Stimulated activated CD4-positive, alpha-beta T cell treated with anti-CD3 and anti-CD28 coated beads, Interleukin-1b, Interleukin-23, amount 100 ng/mL, for 4 hours (primary cell): ENCODE measurements around the gene BACH2.
A peak's percentile ranks its signal among the peaks of the same experiment; 100 is the strongest.

Experiments
- DNase-seq, 2 donors: peaks; one replicate each; pipeline ENCODE4 v3.0.0-alpha.2; 2020; ENCODE audit warnings: low read depth in 2 of 2

BACH2 gene

GRCh38 chr6:90238496-90239266, 58.0 kb downstream of the BACH2 start:
- no peak for DNase-seq

- no peak for DNase-seq
Measured at GRCh38 chr6:90237350-90237990, 59.2 kb downstream of the BACH2 start.

- DNase-seq, result peak; percentile 41 to 69
Measured at GRCh38 chr6:90233994-90234393, 62.6 kb downstream of the BACH2 start.

GRCh38 chr6:90233213-90233612, 63.4 kb downstream of the BACH2 start:
- no peak for DNase-seq

- no peak for DNase-seq
Measured at GRCh38 chr6:90231798-90232197, 64.8 kb downstream of the BACH2 start.

GRCh38 chr6:90231308-90231707, 65.3 kb downstream of the BACH2 start:
- no peak for DNase-seq

GRCh38 chr6:90230548-90231215, 66.0 kb downstream of the BACH2 start:
- DNase-seq, result no peak

- DNase-seq, result no peak
Measured at GRCh38 chr6:90229331-90230010, 67.2 kb downstream of the BACH2 start.

- no peak for DNase-seq
Measured at GRCh38 chr6:90227673-90228072, 69.0 kb downstream of the BACH2 start.

- no peak for DNase-seq
Measured at GRCh38 chr6:90227213-90227612, 69.4 kb downstream of the BACH2 start.

- no peak for DNase-seq
Measured at GRCh38 chr6:90226257-90226656, 70.4 kb downstream of the BACH2 start.

GRCh38 chr6:90224196-90224595, 72.4 kb downstream of the BACH2 start:
- no peak for DNase-seq

GRCh38 chr6:90222724-90223198, 73.9 kb downstream of the BACH2 start:
- DNase-seq, result peak; percentile 45 to 51

- DNase-seq, result no peak
Measured at GRCh38 chr6:90222008-90222407, 74.6 kb downstream of the BACH2 start.

- no peak for DNase-seq
Measured at GRCh38 chr6:90221403-90221802, 75.2 kb downstream of the BACH2 start.

GRCh38 chr6:90220273-90220672, 76.4 kb downstream of the BACH2 start:
- no peak for DNase-seq

GRCh38 chr6:90219209-90219985, 77.2 kb downstream of the BACH2 start:
- DNase-seq, result no peak

GRCh38 chr6:90218959-90219208, 77.8 kb downstream of the BACH2 start:
- DNase-seq, result no peak

- DNase-seq, result no peak
Measured at GRCh38 chr6:90217506-90218127, 79.0 kb downstream of the BACH2 start.

GRCh38 chr6:90216072-90216977, 80.3 kb downstream of the BACH2 start:
- peak in 1 of 2 donors; percentile 21 for DNase-seq
